Midbrain (tissue), 1 donor: ENCODE measurements around the gene IL5.
"Not testable (repeated sequence)": the region's sequence is repeated elsewhere in the genome, so short reads cannot be mapped to it uniquely, and the experiment has no call there.

Experiments
- DNase-seq: peaks from one replicate; lab custom pipeline; 2025; lab: John Stamatoyannopoulos, UW

The IL5 gene

GRCh38 chr5:132543472-132544201, at the start of gene IL5:
TSS of gene IL5 (minus strand) at chr5:132543522. CDS start at chr5:132543478, 44 bp downstream.
- no peak for DNase-seq

GRCh38 chr5:132592521-132592920, 49.2 kb upstream of the IL5 start:
- DNase-seq: no peak

GRCh38 chr5:132591145-132591544, 47.8 kb upstream of the IL5 start:
- DNase-seq: no peak

GRCh38 chr5:132589467-132589866, 46.1 kb upstream of the IL5 start:
- no peak for DNase-seq

- DNase-seq: no peak
These were observed 42.7 kb upstream of the IL5 start for GRCh38 chr5:132586063-132586462.

- not testable (repeated sequence) for DNase-seq
These were observed 41.2 kb upstream of the IL5 start for GRCh38 chr5:132584560-132584959.

GRCh38 chr5:132576123-132576522, 32.8 kb upstream of the IL5 start:
- no peak for DNase-seq

- DNase-seq: no peak
These were observed 23.3 kb upstream of the IL5 start for GRCh38 chr5:132566657-132567056.

- DNase-seq: not testable (repeated sequence)
These were observed 21.2 kb upstream of the IL5 start for GRCh38 chr5:132564555-132564954.

- no peak for DNase-seq
These were observed 18.3 kb upstream of the IL5 start for GRCh38 chr5:132561601-132562000.

- DNase-seq: no peak
These were observed 16.2 kb upstream of the IL5 start for GRCh38 chr5:132559383-132560060.

GRCh38 chr5:132557478-132558172, 14.3 kb upstream of the IL5 start:
- DNase-seq: peak; percentile 20

GRCh38 chr5:132556763-132557477, 13.6 kb upstream of the IL5 start, which contains the start of gene RAD50:
TSS of gene RAD50 (plus strand) at chr5:132556977. CDS start at chr5:132557325, 348 bp downstream.
- peak; percentile 91 for DNase-seq

GRCh38 chr5:132556153-132556762, 12.9 kb upstream of the IL5 start:
- DNase-seq: no peak

- DNase-seq: no peak
These were observed 6.3 kb upstream of the IL5 start for GRCh38 chr5:132549576-132549975.

GRCh38 chr5:132548834-132549233, 5.5 kb upstream of the IL5 start:
- DNase-seq: not testable (repeated sequence)

GRCh38 chr5:132547269-132547668, 3.9 kb upstream of the IL5 start:
- DNase-seq: no peak

- no peak for DNase-seq
These were observed 2.8 kb upstream of the IL5 start for GRCh38 chr5:132546108-132546507.

GRCh38 chr5:132540764-132541163, 2.6 kb downstream of the IL5 start:
- peak; percentile 17 for DNase-seq

- DNase-seq: no peak
These were observed 3.2 kb downstream of the IL5 start for GRCh38 chr5:132540149-132540548.

GRCh38 chr5:132539716-132540115, 3.6 kb downstream of the IL5 start:
- DNase-seq: no peak

- DNase-seq: no peak
These were observed 12.4 kb downstream of the IL5 start for GRCh38 chr5:132530946-132531345.
